Stomach smooth muscle (tissue), 2 donors: ENCODE results near the gene RPL37A.

Experiments used
- H3K27ac ChIP-seq: one replicate; pipeline ENCODE4 v1.7.0; 2013; ENCODE audit warnings: mild to moderate bottlenecking, low read length, inconsistent platforms
- H3K27me3 ChIP-seq, 2 donors: one replicate each; pipeline ENCODE4 v1.7.0; 2013; ENCODE audit warnings: low read length in 2 of 2; ENCODE audit not compliant: insufficient read depth in 2 of 2, control insufficient read depth in 1 of 2
- H3K36me3 ChIP-seq, 2 donors: one replicate each; pipeline ENCODE4 v1.7.0; 2013; ENCODE audit warnings: low read length in 2 of 2; ENCODE audit not compliant: control insufficient read depth in 2 of 2, insufficient read depth in 2 of 2
- H3K4me1 ChIP-seq: one replicate; pipeline ENCODE4 v1.7.0; 2013; ENCODE audit warnings: low read length; ENCODE audit not compliant: control insufficient read depth, insufficient read depth
- H3K4me3 ChIP-seq, 2 donors: one replicate each; pipeline ENCODE4 v1.7.0; 2013; ENCODE audit warnings: low read length in 2 of 2
- H3K9ac ChIP-seq, 2 donors: one replicate each; pipeline ENCODE4 v1.7.0; 2013; ENCODE audit warnings: low read length in 2 of 2, mild to moderate bottlenecking in 1 of 2
- H3K9me3 ChIP-seq, 2 donors: one replicate each; pipeline ENCODE4 v1.7.0; 2013; ENCODE audit warnings: low read length in 2 of 2; ENCODE audit not compliant: control insufficient read depth in 2 of 2
- donor health status: healthy.
- donor health status: Pancreatic carcinoma.

RPL37A gene

DNA sequence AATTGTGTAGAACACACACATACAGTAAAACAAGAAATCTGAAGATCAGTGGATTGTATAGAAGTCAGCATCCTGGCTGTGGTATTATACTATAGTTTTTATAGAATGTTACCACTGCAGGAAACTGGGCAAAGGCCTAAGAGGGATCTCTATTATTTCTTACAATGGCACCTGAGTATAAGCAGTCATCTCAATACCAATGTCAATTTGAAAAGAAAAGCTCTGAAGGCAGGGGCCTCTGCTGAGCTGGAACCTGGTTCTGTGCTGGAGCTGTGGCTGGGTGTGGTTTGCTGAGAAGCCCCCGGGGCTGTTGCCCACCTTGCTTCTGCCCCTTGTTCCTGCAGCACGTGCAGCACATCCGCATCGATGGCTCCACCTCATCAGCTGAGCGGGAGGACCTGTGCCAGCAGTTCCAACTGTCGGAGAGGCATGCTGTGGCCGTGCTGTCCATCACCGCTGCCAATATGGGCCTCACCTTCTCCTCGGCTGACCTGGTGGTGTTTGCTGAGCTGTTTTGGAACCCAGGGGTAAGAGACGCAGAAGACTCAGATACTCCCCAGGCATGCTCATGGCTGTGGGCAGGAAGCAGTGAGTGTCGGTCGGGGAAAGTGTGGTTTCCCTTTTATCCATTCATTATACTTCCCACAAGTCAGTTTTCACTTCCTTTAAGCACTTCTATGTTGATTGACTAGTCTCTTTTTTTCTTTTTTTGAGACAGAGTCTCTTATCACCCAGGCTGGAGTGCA is 23.5 kb upstream of the RPL37A start:
- no peak overlapping the region for H3K9ac ChIP-seq
- H3K36me3 ChIP-seq, result peaks cover 13 to 29% of the 10 kb centered on the region in 2 donors
- H3K27ac ChIP-seq, result no peak overlapping the region
- no peaks in the 10 kb centered on the region for H3K9me3 ChIP-seq
- H3K4me1 ChIP-seq, result no peaks in the 10 kb centered on the region
- no peaks in the 10 kb centered on the region for H3K27me3 ChIP-seq
- H3K4me3 ChIP-seq, result no peak overlapping the region

DNA sequence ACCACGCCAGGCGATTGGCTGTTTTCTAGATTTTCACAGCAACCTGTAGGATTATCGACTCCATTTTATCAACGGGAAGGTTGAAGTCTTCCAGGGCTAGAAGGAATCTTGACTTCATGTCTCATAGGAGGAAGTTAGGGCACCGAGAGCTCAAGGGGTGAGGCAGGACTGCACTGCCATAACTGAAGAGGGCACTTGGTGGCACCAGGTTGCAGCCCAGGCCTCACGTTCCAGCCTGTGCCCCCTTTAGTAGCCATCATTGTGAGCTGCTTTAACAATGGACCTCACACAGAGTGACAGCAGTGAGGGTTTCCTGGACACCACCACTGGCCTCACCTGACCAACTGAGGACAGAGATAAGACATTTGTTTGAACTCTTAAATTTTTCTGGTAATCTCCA is 22.9 kb upstream of the RPL37A start:
- Histone ChIP-seq H3K36me3 (peaks cover 16 to 32% of the 10 kb centered on the region in 2 donors), H3K9ac (no peak overlapping the region), H3K4me1 (no peaks in the 10 kb centered on the region), H3K4me3 (no peak overlapping the region), H3K9me3 (no peaks in the 10 kb centered on the region), H3K27ac (no peak overlapping the region), H3K27me3 (no peaks in the 10 kb centered on the region)

DNA sequence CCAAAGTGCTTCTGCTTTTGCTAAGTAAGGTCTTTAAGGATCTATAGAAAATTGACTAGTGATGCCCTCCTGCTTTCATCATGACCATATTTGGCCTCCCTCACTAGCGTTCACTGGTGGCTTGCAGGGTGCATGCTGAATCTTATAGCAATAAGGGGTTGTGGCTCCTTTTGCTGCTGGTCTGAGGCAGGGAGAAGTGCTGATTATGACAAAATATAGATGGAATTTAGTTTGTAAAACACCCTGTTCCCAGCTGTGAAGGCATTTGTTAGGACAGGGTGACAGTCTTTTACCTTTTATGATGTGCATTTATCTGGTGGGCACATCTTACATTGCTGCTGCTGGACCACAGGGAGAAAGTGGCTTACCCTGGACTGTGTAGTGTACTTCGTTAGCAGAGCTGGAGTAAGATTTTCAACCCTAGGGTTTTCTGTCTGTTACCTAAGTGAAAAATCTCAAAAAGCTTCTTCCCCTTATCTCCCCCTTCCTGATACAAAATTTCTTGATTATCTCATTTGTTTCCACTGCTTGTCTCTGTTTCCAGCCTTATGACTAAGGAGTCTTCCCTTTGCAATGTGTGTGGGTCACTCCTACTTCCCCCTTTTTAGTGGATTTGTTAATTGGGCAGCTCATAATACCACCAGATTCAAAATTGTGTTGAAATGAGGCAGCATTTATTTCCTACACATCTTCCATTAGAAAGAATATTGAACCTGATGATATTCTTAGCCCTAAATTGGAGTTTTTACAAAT is 21.2 kb upstream of the RPL37A start:
- Histone ChIP-seq H3K36me3 (peaks cover 22 to 30% of the 10 kb centered on the region in 2 donors), H3K27me3 (no peaks in the 10 kb centered on the region), H3K9me3 (no peaks in the 10 kb centered on the region), H3K4me3 (no peak overlapping the region), H3K4me1 (no peaks in the 10 kb centered on the region), H3K27ac (no peak overlapping the region), H3K9ac (no peak overlapping the region)

DNA sequence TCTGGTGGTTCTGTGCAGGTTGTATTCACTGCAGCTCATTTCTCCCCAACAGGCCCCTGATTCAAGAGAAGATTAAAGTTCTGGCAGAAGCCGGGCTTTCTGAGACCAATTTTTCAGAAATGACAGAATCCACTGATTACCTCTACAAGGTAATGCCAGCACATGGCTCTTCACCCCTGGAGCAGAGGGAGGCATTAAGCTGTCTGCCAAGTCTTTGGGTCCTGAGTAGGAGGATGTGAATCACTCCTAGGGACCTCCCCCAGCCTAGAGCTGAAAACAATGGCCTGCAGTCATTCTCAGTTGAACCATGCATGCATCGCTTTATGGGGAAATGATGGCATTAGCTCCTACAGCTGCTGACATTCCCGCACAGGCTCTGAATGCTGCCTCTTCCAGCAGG is 20.5 kb upstream of the RPL37A start:
- H3K36me3 ChIP-seq, result peaks cover 22 to 36% of the 10 kb centered on the region in 2 donors
- no peak overlapping the region for H3K27ac ChIP-seq
- no peaks in the 10 kb centered on the region for H3K27me3 ChIP-seq
- H3K9ac ChIP-seq, result no peak overlapping the region
- H3K4me1 ChIP-seq, result no peaks in the 10 kb centered on the region
- H3K4me3 ChIP-seq, result no peak overlapping the region
- no peaks in the 10 kb centered on the region for H3K9me3 ChIP-seq

DNA sequence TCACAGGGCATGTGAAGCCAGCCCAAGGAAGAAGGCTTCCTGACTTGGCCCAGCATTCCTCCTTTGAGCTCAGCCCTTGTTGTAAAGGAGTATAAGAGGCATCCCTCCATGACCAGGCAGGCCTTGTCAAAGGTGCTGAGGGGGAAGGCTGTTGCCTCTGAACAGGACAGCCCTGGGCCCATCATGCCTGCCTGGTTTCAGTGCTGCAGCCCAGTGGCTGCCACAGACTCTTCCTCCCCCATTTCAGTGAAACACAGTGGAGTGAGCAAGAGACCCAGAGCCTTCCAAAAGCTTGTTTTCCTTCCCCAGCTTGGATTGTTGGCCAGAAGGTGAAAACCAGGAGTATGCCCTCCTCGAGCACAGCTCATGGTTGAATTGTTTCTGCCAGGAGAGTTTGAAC is 19.9 kb upstream of the RPL37A start:
- Histone ChIP-seq H3K9ac (no peak overlapping the region), H3K27ac (no peak overlapping the region), H3K9me3 (no peaks in the 10 kb centered on the region), H3K4me3 (no peak overlapping the region), H3K27me3 (no peaks in the 10 kb centered on the region), H3K4me1 (no peaks in the 10 kb centered on the region), H3K36me3 (peaks cover 25 to 37% of the 10 kb centered on the region in 2 donors)

DNA sequence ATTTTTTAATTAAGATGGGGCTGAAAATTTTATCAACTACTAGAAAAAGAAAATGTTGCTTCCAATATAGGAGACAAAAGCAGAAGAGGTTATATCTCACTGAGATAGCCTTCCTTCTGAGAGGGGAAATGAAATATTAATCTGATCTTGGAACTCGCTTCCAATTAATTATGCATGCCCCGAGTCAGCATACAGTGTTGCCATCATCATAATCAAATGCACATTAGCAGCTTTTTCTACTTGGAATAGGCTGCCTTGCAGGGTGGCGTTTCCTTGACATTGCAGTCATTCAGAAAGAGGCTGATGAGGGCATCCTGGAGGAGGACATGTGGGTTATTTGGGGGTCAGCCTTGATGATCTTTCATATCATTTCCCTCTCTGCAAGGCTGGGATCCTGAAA is 18.4 kb upstream of the RPL37A start:
- H3K36me3 ChIP-seq, result peaks cover 25 to 35% of the 10 kb centered on the region in 2 donors

DNA sequence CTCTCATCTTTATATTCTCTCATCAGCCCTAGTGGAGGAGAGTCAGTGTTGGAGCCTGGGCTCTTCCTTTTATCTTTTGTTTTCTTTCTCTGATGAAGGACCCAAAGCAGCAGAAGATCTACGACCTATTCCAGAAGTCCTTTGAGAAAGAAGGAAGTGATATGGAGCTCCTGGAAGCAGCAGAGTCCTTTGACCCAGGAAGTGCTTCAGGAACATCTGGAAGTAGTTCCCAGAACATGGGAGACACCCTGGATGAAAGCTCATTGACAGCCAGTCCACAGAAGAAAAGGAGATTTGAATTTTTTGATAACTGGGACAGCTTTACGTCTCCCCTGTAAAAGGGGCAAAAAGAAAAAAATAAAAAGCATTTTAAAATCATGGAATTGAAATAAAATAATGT is 16.0 kb upstream of the RPL37A start:
- no peak overlapping the region for H3K27ac ChIP-seq
- no peaks in the 10 kb centered on the region for H3K4me1 ChIP-seq
- H3K27me3 ChIP-seq, result no peaks in the 10 kb centered on the region
- H3K4me3 ChIP-seq, result no peak overlapping the region
- H3K9ac ChIP-seq, result no peak overlapping the region
- no peaks in the 10 kb centered on the region for H3K9me3 ChIP-seq
- H3K36me3 ChIP-seq, result peaks cover 19 to 24% of the 10 kb centered on the region in 2 donors

More for the DNA sequence above, 18.4 kb upstream of the RPL37A start:
- no peak overlapping the region for H3K27ac ChIP-seq
- no peaks in the 10 kb centered on the region for H3K27me3 ChIP-seq
- H3K4me3 ChIP-seq, result no peak overlapping the region
- no peaks in the 10 kb centered on the region for H3K4me1 ChIP-seq
- H3K9ac ChIP-seq, result no peak overlapping the region
- H3K9me3 ChIP-seq, result no peaks in the 10 kb centered on the region

DNA sequence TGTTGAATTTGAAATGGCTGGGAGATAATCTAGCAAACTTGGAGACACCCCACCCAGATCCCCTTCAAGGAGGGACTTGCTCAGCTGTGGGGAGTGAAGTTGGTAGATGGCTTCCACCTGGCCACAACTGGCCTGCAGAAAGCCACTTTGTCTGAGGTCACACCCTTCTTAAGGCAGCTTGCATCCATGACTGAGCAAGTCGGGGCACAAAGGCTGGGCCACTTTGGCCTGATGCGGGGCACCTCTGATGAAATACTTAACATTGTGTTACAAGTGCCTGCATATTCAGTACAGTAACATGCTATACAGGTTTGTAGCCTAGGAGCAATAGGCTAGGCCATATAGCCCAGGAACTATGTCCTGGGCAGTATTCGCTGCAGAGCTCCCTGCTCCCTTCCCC is 13.4 kb upstream of the RPL37A start:
- Histone ChIP-seq H3K9ac (no peak overlapping the region), H3K9me3 (no peaks in the 10 kb centered on the region), H3K27me3 (no peaks in the 10 kb centered on the region), H3K4me3 (no peak overlapping the region), H3K4me1 (no peaks in the 10 kb centered on the region), H3K36me3 (peaks cover 12% of the 10 kb centered on the region in 2 donors), H3K27ac (no peak overlapping the region)

DNA sequence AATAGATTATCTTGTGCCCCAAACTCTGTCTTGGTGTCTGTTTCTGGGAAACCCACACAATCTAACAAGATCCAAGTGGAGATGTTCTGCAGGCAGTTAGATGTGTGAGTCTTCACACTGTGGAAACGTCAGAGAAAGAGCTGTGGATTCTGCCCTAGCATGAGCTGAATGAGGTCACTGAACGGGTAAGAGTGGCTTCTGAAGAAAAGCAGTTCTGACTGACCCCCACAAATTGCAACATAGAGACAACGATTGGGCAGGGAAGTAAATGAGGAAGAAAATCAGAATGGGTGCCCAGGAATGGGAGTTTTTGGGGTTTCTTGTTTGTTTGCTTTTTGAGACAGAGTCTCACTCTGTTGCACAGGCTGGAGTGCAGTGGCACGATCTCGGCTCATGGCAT is 12.9 kb upstream of the RPL37A start:
- H3K27me3 ChIP-seq, result no peaks in the 10 kb centered on the region
- no peak overlapping the region for H3K9ac ChIP-seq
- no peak overlapping the region for H3K27ac ChIP-seq
- no peaks in the 10 kb centered on the region for H3K9me3 ChIP-seq
- no peak overlapping the region for H3K4me3 ChIP-seq
- no peaks in the 10 kb centered on the region for H3K4me1 ChIP-seq
- peaks cover 8 to 9% of the 10 kb centered on the region in 2 donors for H3K36me3 ChIP-seq

DNA sequence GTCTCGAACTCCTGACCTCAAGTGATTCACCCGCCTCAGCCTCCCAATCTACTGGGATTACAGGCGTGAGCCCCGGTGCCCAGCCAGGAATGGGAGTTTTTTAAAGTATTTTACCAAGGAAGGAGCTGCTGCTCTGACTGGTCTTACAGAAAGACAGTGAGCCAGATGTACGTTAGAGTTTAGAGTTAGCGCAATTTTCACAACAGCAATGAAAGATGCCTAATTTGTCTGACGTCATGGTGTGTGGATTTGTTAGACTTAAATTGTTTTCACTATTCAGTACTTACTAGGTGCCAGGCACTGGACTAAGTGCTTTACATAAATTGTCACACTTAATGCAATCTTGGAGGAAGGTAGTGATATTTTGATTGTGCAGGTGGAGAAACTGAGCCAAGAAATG is 12.4 kb upstream of the RPL37A start:
- Histone ChIP-seq H3K27ac (no peak overlapping the region), H3K27me3 (no peaks in the 10 kb centered on the region), H3K9me3 (no peaks in the 10 kb centered on the region), H3K9ac (no peak overlapping the region), H3K36me3 (peaks cover 8 to 9% of the 10 kb centered on the region in 2 donors), H3K4me1 (no peaks in the 10 kb centered on the region), H3K4me3 (no peak overlapping the region)

DNA sequence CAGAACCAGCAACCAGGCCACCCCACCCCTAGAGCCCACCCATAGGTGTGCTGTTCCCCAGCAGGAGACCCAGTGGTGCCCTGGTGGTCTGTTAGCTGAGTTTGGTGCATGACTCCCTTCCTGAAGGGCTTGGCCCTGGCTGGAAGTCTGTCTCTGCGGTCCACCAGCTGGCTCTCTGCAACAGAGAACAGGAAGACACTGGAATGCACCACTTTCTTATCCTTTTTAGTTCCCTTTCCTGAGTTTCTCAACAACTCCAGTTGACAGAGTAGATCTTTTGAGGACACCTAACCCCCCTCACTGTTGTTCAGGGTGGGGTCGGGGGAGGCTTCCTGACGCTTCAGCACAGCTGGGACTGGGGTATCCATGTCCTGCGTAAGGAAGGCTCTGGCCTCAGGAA is 11.9 kb upstream of the RPL37A start:
- Histone ChIP-seq H3K4me1 (no peaks in the 10 kb centered on the region), H3K27me3 (no peaks in the 10 kb centered on the region), H3K36me3 (peaks cover 7 to 8% of the 10 kb centered on the region in 2 donors), H3K9ac (no peak overlapping the region), H3K9me3 (no peaks in the 10 kb centered on the region), H3K4me3 (no peak overlapping the region), H3K27ac (no peak overlapping the region)
